ENCODE results near the gene MYZAP. TPM values are rescaled to one million over a fixed set of nuclear protein-coding genes. Genes with fewer than 3 reads are reported as not detected.

The MYZAP gene
- total RNA-seq, 1 donor, result 0.43 TPM

- DNase-seq (ENCODE audit: low read depth), result no peak
- TF ChIP-seq, protein P1, sequence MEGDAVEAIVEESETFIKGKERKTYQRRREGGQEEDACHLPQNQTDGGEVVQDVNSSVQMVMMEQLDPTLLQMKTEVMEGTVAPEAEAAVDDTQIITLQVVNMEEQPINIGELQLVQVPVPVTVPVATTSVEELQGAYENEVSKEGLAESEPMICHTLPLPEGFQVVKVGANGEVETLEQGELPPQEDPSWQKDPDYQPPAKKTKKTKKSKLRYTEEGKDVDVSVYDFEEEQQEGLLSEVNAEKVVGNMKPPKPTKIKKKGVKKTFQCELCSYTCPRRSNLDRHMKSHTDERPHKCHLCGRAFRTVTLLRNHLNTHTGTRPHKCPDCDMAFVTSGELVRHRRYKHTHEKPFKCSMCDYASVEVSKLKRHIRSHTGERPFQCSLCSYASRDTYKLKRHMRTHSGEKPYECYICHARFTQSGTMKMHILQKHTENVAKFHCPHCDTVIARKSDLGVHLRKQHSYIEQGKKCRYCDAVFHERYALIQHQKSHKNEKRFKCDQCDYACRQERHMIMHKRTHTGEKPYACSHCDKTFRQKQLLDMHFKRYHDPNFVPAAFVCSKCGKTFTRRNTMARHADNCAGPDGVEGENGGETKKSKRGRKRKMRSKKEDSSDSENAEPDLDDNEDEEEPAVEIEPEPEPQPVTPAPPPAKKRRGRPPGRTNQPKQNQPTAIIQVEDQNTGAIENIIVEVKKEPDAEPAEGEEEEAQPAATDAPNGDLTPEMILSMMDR (IDR thresholded peaks at IDR 0.05; ENCODE audit: insufficient read depth, low read depth, low read length), result no peak
- no peak overlapping the region for H3K4me3 ChIP-seq (ENCODE audit: low read depth, low read length)
Observed at GRCh38 chr15:57656434-57656833, 64.7 kb downstream of the MYZAP start.

DNA sequence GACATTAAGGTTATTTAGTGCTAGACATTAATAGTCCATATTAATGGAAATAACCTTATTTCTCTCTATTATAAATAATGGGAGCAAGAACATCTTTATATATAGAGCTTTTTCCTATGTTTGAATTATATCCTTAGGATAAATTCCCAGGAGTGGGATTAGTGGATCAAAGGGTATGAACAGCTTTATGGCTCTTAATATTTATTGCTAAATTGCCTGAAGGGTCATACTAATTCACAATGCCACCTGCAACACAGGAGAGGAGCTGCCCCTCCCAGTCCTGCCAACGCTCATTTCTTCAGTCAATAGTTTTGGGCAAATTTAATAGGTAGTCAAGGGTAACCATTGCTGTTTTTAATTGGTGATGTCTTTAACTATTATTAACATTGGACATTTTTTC lies 65.9 kb downstream of the MYZAP start:
- no peak overlapping the region for H3K4me3 ChIP-seq (ENCODE audit: low read depth, low read length)
- no peak for DNase-seq (ENCODE audit: low read depth)
- TF ChIP-seq, protein P1 (IDR thresholded peaks at IDR 0.05; ENCODE audit: insufficient read depth, low read depth, low read length), result no peak

DNA sequence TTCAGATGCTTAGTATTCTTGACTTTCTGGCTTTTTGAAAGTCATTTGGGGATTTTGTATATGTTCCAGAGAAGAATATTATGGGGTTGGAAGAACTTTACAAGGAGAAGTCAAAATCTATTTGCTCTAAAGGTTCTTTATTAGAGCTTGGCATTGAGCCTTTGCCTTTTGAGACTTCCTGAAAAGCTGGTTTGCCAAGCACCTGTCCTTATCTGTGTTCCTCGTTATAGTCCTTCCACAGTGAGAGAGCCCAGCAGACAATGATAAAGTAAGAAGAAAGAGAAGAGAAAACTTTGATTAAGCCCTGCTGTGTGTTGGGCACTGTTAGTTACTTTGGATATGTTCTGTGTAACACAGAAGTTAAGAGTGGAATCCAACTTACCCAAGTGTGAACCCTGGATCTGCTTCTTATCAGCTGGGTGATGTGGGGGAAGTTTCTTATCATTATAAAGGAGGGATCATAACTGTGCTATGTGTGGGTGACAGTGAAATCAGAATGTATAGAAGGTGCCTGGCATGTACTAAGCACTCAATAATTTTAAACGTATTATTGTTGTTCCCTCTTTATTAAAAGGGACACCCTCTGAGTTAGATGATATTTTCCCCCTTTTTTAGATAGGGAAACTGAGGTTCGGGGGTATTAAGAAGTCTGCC lies 70.5 kb downstream of the MYZAP start:
- no peak for DNase-seq (ENCODE audit: low read depth)
- TF ChIP-seq, protein P1 (IDR thresholded peaks at IDR 0.05; ENCODE audit: insufficient read depth, low read depth, low read length), result no peak
- no peak overlapping the region for H3K4me3 ChIP-seq (ENCODE audit: low read depth, low read length)

DNA sequence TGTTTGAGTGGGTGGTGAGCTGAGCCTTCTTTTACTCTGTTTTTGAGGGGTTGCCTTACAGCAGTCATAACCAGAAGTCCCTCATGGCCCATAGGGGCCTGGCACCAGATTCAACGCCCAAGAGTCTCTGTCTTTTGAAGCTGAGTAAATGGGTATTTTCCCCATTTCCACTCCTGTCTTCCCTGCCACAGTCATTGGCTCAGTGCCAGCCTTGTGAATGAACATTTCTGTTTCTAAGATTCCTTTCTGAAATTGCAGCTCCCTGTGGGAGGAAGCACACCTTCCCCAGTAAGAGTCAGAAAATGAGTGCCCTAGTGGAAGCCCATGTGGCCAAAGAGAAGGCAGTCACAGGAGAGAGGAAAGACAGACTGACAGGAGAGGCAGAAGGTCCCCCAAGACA lies 71.1 kb downstream of the MYZAP start:
- TF ChIP-seq, protein P1 (IDR thresholded peaks at IDR 0.05; ENCODE audit: insufficient read depth, low read depth, low read length), result no peak
- H3K4me3 ChIP-seq (ENCODE audit: low read depth, low read length), result no peak overlapping the region
- no peak for DNase-seq (ENCODE audit: low read depth)

GRCh38 chr15:57663262-57663661 lies 71.6 kb downstream of the MYZAP start:
- no peak overlapping the region for H3K4me3 ChIP-seq (ENCODE audit: low read depth, low read length)
- TF ChIP-seq, protein P1 (IDR thresholded peaks at IDR 0.05; ENCODE audit: insufficient read depth, low read depth, low read length), result no peak
- DNase-seq (ENCODE audit: low read depth), result no peak

DNA sequence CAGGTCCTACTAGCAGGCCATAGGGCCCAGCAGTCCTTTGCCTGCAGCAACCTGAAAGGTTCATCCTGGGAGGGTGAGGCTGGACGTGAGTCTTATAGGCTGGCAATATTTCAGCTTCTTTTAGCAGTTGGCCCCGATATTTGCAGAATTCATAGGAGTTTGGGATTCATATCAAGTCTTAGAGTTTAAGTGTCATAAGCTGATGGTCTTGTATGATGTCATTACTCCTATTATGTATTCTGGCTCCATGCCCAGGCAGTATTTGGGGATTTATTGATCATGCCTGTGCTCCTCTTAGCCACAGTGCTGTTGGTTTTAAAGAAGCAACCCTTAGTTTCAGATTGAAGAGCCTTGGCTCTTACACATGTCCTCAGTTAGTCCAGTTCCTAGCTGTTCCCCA lies 73.5 kb downstream of the MYZAP start:
- DNase-seq (ENCODE audit: low read depth), result no peak
- H3K4me3 ChIP-seq (ENCODE audit: low read depth, low read length), result no peak overlapping the region
- TF ChIP-seq, protein P1 (IDR thresholded peaks at IDR 0.05; ENCODE audit: insufficient read depth, low read depth, low read length), result no peak

DNA sequence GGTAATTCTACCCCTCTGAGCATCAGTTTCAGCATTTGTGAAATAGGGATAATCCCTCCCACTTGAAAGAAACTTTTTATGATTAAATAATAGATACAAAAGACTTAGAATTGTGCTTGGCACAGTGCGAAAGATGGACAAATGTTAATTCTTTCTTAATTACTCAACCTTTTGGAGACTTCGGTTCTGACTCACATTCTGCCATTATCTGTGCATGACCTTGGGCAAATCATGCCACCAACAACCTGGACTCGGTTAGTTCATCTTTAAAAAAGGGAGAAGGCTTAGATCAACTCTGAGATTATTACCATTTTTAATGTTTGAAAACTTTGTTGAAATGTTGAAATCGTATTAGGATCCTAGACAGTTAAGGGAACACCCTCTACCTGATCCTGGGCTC lies 74.2 kb downstream of the MYZAP start:
- no peak for DNase-seq (ENCODE audit: low read depth)
- TF ChIP-seq, protein P1 (IDR thresholded peaks at IDR 0.05; ENCODE audit: insufficient read depth, low read depth, low read length), result no peak

More for the DNA sequence above, 74.2 kb downstream of the MYZAP start:
- H3K4me3 ChIP-seq (ENCODE audit: low read depth, low read length), result no peak overlapping the region

Measured in fibroblast of villous mesenchyme (primary cell).